ENCODE measurements around the gene LINGO4.

Gene LINGO4

GRCh38 chr1:151830055-151830454, 24.8 kb upstream of the LINGO4 start:
- no peak overlapping the region for H3K4me3 ChIP-seq (ENCODE audit: control insufficient read depth, low read depth, low read length)
- TF ChIP-seq, protein P1, sequence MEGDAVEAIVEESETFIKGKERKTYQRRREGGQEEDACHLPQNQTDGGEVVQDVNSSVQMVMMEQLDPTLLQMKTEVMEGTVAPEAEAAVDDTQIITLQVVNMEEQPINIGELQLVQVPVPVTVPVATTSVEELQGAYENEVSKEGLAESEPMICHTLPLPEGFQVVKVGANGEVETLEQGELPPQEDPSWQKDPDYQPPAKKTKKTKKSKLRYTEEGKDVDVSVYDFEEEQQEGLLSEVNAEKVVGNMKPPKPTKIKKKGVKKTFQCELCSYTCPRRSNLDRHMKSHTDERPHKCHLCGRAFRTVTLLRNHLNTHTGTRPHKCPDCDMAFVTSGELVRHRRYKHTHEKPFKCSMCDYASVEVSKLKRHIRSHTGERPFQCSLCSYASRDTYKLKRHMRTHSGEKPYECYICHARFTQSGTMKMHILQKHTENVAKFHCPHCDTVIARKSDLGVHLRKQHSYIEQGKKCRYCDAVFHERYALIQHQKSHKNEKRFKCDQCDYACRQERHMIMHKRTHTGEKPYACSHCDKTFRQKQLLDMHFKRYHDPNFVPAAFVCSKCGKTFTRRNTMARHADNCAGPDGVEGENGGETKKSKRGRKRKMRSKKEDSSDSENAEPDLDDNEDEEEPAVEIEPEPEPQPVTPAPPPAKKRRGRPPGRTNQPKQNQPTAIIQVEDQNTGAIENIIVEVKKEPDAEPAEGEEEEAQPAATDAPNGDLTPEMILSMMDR (IDR thresholded peaks at IDR 0.05; ENCODE audit: control insufficient read depth, insufficient read depth, low read depth, low read length, missing control alignments): no peak

DNA sequence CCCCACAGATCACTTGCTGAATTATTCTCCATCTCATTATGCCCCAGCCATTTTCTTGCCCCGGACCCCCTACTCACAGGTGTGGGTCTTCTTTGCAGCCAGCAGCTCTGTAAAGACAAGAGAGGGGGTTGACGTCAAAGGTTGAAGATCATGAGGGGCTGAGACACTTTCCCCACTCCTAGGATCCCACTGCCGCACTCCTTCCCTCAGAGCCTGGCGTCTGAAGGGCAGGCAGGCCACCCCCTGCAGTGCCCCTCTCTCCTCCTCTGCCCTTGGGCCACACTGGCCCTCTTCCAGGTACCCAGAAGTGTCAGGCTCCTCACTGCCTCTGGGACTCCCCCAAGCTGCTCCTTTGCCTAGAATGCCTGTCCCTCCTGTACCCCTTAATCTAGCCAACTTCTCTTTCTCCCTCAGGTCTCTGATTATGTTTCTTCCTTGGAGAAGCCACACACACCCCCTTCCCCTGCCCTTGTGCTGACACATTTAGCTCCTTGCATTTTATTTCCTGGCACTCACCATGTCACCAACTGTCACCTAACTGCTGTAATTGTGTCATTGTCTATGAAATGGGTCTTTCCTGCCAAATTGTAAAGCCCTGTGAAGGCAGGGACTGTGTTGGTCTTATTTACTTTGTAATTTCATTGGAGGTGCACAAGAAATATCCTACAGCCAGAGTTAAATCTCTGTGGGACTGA, 24.3 kb upstream of the LINGO4 start:
- H3K4me3 ChIP-seq (ENCODE audit: control insufficient read depth, low read depth, low read length): no peak overlapping the region
- TF ChIP-seq, protein P1 (IDR thresholded peaks at IDR 0.05; ENCODE audit: control insufficient read depth, insufficient read depth, low read depth, low read length, missing control alignments): no peak
- no peak for DNase-seq (ENCODE audit: low read depth)

More at GRCh38 chr1:151830055-151830454, 24.8 kb upstream of the LINGO4 start:
- no peak for DNase-seq (ENCODE audit: low read depth)

DNA sequence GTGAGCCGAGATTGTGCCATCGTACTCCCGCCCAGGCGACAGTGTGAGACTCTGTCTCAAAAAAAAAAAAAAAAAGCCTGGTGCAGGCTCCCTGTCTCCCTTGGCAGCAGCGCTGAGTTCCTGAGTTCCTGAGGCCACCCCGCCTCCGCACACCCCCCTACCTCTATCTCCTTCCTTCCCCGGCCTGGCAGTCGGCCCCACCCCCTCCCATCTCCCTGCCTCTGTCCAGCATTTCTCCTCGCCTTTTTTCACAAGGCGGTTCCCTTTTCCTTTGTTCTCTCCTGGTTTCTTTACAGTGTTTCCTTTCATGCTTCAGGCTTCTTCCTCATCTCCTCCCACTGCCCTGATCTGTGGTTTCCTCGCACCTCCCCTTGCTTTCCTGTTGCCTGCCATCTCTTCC, 23.7 kb upstream of the LINGO4 start:
- TF ChIP-seq, protein P1 (IDR thresholded peaks at IDR 0.05; ENCODE audit: control insufficient read depth, insufficient read depth, low read depth, low read length, missing control alignments): no peak
- H3K4me3 ChIP-seq (ENCODE audit: control insufficient read depth, low read depth, low read length): no peak overlapping the region
- no peak for DNase-seq (ENCODE audit: low read depth)

DNA sequence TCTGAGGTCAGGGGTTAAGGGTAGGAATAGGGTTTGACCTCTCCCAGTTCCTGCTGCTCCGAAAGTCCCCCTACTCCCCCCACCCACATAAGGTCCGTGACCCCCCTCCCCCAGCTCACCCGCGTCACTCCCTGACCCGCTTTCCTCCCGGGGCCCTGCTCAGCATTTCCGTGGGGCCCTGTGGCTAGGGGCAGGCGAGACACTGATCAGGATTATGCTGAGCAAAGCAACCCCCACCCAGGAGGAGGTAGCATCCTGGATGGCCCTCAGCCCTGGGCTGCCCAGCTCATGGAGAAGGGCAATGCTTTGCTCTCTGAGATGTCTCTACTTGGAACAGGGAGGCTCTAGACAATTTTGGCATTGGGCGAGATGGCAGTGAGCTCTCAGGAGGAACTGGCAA, 22.6 kb upstream of the LINGO4 start:
- DNase-seq (ENCODE audit: low read depth): no peak

DNA sequence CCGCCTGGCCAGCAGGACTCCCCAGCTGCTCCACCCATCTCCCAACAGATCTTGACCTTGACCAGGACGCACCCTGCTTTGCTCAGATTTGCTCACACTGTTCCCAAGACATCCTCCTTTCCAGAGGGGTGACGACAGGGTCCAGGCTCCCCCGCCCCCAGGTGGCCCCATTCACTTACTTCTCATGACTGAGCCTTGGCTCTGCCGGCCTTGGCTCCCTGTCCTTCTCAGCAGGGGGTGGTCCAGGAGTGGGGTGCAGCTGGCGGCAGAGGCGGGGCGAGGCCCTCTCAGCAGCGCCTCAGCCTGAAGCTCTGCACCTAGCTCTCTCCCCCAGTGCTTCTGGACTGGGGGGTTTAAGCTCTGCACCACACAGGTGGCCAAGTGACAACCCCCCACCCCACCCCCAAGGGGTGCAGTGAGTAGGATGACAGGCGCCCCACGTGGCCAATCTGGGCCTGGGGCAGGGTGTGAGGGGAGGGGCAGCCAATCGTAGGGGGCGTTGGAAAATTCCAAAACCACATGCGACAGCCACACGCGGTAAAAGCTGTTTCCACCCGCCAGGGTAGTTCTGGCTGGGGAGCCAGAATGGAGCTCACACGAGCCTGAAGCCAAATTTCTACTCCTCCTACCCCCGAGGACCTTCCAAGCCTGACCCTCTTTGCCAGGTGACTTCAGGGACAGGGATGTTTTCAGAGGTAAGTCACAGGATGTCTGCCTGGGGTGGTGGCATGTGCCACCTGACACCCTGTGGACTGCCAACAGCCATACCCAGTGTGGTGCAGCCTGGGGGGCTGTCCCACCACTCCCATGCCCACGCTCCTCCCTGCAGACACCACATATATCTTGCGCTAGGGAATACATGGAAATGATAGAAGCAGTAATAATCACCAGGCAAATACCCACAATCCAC, 20.8 kb upstream of the LINGO4 start:
- no peak overlapping the region for H3K4me3 ChIP-seq (ENCODE audit: control insufficient read depth, low read depth, low read length)
- TF ChIP-seq, protein P1 (IDR thresholded peaks at IDR 0.05; ENCODE audit: control insufficient read depth, insufficient read depth, low read depth, low read length, missing control alignments): no peak
- no peak for DNase-seq (ENCODE audit: low read depth)

More for the DNA sequence above, 22.6 kb upstream of the LINGO4 start:
- no peak overlapping the region for H3K4me3 ChIP-seq (ENCODE audit: control insufficient read depth, low read depth, low read length)
- TF ChIP-seq, protein P1 (IDR thresholded peaks at IDR 0.05; ENCODE audit: control insufficient read depth, insufficient read depth, low read depth, low read length, missing control alignments): no peak

DNA sequence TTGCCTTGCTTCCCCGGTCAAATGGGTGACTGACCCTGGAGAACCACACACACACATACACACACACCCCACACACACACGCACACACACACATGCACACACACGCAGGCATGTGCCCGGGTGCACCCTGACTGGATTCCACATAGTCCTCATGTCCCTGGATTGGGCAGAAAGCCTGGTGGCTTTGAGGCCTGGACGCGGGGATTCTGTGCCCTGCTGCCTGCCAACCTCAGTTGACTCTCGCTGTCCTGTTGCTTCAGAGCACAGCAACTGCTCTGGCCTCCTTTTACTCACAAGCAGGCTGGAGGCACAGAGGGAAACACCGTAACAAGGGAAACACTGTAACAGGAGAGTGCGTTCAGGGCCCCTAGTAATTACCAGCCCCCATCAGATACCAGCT, 20.0 kb upstream of the LINGO4 start:
- no peak overlapping the region for H3K4me3 ChIP-seq (ENCODE audit: control insufficient read depth, low read depth, low read length)
- no peak for DNase-seq (ENCODE audit: low read depth)
- TF ChIP-seq, protein P1 (IDR thresholded peaks at IDR 0.05; ENCODE audit: control insufficient read depth, insufficient read depth, low read depth, low read length, missing control alignments): no peak

All from AG09309 (cell line).